ENCODE results near the gene UNC119. TPM values are rescaled to one million over a fixed set of nuclear protein-coding genes. Genes with fewer than 3 reads are reported as not detected.
A peak's percentile ranks its signal among the peaks of the same experiment; 100 is the strongest.

The UNC119 gene
- total RNA-seq, 1 donor, result 21.6 TPM

DNA sequence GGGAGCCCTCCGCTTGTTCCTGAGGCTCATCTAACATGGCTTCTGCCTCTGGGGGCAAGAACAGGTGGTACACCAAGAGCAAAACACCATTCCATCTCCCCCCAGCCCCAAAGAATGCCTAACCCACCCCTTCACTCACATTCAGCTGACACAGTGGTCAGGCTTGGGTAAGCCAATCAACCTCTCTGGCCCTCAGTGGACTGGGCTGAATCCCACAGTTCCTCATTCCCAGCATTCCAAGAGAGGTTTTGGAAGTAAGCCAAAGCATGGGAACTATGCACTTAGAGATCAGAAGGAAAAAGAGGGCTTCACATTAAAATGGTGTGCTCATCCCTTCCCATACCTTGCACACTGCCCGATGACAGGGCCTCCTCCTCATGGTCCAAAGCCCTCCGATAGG, 11.1 kb upstream of the UNC119 start:
- TF ChIP-seq, protein P1, sequence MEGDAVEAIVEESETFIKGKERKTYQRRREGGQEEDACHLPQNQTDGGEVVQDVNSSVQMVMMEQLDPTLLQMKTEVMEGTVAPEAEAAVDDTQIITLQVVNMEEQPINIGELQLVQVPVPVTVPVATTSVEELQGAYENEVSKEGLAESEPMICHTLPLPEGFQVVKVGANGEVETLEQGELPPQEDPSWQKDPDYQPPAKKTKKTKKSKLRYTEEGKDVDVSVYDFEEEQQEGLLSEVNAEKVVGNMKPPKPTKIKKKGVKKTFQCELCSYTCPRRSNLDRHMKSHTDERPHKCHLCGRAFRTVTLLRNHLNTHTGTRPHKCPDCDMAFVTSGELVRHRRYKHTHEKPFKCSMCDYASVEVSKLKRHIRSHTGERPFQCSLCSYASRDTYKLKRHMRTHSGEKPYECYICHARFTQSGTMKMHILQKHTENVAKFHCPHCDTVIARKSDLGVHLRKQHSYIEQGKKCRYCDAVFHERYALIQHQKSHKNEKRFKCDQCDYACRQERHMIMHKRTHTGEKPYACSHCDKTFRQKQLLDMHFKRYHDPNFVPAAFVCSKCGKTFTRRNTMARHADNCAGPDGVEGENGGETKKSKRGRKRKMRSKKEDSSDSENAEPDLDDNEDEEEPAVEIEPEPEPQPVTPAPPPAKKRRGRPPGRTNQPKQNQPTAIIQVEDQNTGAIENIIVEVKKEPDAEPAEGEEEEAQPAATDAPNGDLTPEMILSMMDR (IDR thresholded peaks at IDR 0.05; ENCODE audit: insufficient read depth, low read depth, low read length), result no peak
- DNase-seq (ENCODE audit: low read depth), result peak; percentile 45
- H3K4me3 ChIP-seq (ENCODE audit: low read depth, low read length), result no peak overlapping the region

DNA sequence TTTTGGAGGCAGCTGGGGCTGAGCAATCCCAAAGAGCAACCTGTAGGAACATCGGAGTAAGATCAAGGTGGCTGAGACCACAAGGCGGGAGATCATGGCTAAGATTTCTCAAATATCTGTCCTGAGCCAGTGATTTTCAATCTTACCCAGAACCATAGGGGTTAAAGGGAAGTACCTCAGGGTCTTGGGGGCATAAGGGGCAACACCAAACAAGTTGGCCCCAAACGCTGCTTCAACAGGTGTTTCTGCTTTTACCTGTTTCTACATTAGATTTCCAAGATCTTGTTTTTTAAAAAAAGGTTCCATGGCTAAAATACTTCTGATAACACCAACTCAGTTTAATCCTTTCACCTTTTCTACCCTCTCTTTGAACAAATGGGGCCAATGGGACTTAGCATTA, 2.6 kb upstream of the UNC119 start:
- TF ChIP-seq, protein P1 (IDR thresholded peaks at IDR 0.05; ENCODE audit: insufficient read depth, low read depth, low read length), result no peak

DNA sequence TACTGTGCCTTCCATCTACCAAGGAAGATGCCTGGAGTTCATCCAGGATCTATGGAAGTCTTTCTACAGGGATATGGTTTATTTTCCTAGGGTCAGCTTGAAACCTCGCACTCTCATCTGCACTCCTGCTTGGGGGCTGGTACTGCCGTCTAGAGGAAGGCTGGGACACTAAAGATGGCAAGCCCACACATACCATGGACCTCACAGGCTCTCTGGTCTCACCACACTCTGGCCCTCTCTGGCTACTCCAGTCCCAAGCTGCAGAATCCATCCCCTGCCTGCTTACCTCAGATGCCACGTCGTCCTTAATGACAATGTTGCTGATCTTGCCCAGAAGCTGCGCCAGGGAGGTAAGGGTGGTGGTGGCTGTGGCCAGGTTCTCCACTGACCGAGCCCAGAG, 2.1 kb upstream of the UNC119 start:
- DNase-seq (ENCODE audit: low read depth), result no peak
- TF ChIP-seq, protein P1 (IDR thresholded peaks at IDR 0.05; ENCODE audit: insufficient read depth, low read depth, low read length), result no peak
- H3K4me3 ChIP-seq (ENCODE audit: low read depth, low read length), result no peak overlapping the region

More for the DNA sequence above, 2.6 kb upstream of the UNC119 start:
- H3K4me3 ChIP-seq (ENCODE audit: low read depth, low read length), result no peak overlapping the region
- DNase-seq (ENCODE audit: low read depth), result no peak

DNA sequence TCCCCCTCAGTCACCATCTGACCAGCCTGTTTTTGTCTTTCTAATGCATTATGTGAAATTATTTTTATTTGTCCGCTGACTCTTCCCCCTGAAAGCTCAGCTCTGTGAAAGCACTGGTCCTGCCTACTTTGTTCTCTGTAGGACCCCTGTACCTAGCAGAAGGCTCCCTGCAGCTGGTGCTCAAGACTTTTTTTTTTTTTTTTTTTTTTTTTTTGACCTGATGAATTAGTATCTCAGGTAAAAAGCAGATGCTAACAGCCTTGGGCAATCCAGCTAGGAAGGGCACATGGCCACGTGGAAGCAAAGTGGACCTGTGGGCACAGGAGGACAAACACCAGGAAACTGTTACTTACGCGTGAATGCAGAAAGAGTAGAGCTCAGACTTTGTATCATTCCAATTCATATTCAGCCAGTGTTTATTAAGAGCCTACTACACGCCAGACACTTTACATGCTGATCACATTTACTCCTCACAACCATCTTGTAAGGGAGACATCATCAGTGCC, 629 bp upstream of the UNC119 start:
- H3K4me3 ChIP-seq (ENCODE audit: low read depth, low read length), result peak overlapping the region; percentile 44
- TF ChIP-seq, protein P1 (IDR thresholded peaks at IDR 0.05; ENCODE audit: insufficient read depth, low read depth, low read length), result no peak
- no peak for DNase-seq (ENCODE audit: low read depth)

DNA sequence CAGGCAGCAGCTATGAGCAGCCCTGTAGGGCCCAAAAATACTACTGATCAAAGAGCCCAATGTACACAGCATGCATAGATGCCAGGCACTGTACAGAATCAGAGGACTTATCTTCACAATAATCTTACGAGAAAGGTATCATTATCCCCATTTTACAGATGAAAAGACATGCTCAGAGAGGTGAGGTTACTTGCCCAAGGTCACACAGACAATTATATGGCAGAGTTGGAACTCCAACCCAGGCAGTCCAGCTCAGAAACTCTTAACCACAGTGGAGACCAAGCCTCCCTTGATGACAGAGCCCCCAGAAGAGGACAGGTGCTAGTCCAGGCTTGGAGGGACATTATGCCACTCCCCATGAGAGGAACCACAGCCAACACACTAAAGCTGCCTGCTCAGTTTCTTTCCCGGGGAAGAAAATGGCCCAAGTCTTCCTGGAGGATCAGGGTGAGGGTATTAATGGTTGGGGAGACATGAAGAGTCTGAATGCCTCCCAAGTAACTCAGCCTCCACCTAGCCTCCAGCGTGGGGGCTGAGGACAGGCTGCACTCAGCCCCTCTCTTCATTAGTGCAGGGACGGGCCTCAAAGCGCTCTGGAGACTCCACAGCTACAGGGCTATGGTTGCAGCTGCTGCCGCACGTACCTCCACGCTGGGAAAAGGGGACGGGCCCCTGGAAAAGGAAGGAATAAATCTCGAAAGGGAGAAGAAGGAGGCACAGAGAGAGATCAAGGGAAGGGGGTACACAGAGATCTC, 826 bp downstream of the UNC119 start:
- peak; percentile 33 for DNase-seq (ENCODE audit: low read depth)
- TF ChIP-seq, protein P1 (IDR thresholded peaks at IDR 0.05; ENCODE audit: insufficient read depth, low read depth, low read length), result no peak
- H3K4me3 ChIP-seq (ENCODE audit: low read depth, low read length), result peak overlapping the region; percentile 79

DNA sequence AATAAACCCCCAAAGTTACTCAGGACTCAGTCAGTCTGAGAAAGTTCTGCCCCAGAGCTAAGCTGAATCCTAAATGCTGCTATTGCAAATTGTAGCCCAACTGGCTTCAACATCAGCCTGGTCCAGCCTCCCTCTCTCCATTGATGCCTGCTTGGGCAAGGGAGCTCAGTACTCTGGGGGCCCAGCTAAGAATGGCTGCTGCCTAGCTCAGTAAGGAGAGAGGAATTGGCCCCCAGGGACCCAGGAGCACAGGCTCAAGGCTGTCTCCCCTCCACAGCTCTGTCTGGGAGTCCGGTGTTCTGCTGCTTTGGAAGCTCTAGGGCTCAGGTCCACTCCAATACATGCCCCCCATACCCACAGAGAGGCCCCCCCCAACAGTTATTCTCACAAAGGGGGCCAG, 1.6 kb downstream of the UNC119 start:
- DNase-seq (ENCODE audit: low read depth), result no peak
- H3K4me3 ChIP-seq (ENCODE audit: low read depth, low read length), result no peak overlapping the region
- TF ChIP-seq, protein P1 (IDR thresholded peaks at IDR 0.05; ENCODE audit: insufficient read depth, low read depth, low read length), result no peak

Data from fibroblast of villous mesenchyme (primary cell).